Stimulated activated CD8-positive, alpha-beta memory T cell treated with anti-CD3 and anti-CD28 coated beads, Interleukin-7, amount 100 ng/mL, for 24 hours (primary cell): ENCODE measurements around the gene CLCF1.

Experiments
- DNase-seq: peaks from one replicate; pipeline ENCODE4 v3.0.0-alpha.2; 2020; ENCODE audit warnings: low read depth

CLCF1 gene

GRCh38 chr11:67374571-67375281, 1.3 kb upstream of the CLCF1 start:
- no peak for DNase-seq

- DNase-seq, result no peak
Observed at GRCh38 chr11:67373648-67374570, 511 bp upstream of the CLCF1 start.

- DNase-seq, result no peak
Observed at GRCh38 chr11:67372321-67372992, 941 bp downstream of the CLCF1 start.

- DNase-seq, result no peak
Observed at GRCh38 chr11:67371911-67372320, 1.5 kb downstream of the CLCF1 start.

GRCh38 chr11:67371189-67371910, 2.0 kb downstream of the CLCF1 start:
- no peak for DNase-seq

- no peak for DNase-seq
Observed at GRCh38 chr11:67370351-67371076, 2.9 kb downstream of the CLCF1 start.

- no peak for DNase-seq
Observed at GRCh38 chr11:67369801-67370284, 3.6 kb downstream of the CLCF1 start.

- no peak for DNase-seq
Observed at GRCh38 chr11:67369275-67369674, 4.1 kb downstream of the CLCF1 start.

- no peak for DNase-seq
Observed at GRCh38 chr11:67368621-67369020, 4.8 kb downstream of the CLCF1 start.

GRCh38 chr11:67367761-67368227, 5.6 kb downstream of the CLCF1 start:
- DNase-seq, result no peak

GRCh38 chr11:67366961-67367760, 6.2 kb downstream of the CLCF1 start:
- DNase-seq, result no peak

GRCh38 chr11:67366546-67366945, 6.9 kb downstream of the CLCF1 start:
- DNase-seq, result no peak

- no peak for DNase-seq
Observed at GRCh38 chr11:67365736-67366444, 7.5 kb downstream of the CLCF1 start.

- no peak for DNase-seq
Observed at GRCh38 chr11:67364783-67365722, 8.3 kb downstream of the CLCF1 start.

GRCh38 chr11:67364169-67364568, 9.2 kb downstream of the CLCF1 start:
- no peak for DNase-seq

- no peak for DNase-seq
Observed at GRCh38 chr11:67357831-67358670, 15.3 kb downstream of the CLCF1 start.

GRCh38 chr11:67356864-67357561, 16.4 kb downstream of the CLCF1 start:
- DNase-seq, result no peak
